Vagina (tissue), 2 donors: ENCODE results near the gene CCDC12. TPM values are rescaled to one million over a fixed set of nuclear protein-coding genes. Genes with fewer than 3 reads are reported as not detected.
A peak's percentile ranks its signal among the peaks of the same experiment; 100 is the strongest.

Source experiments
- DNase-seq, 2 donors: peaks; one replicate each; pipeline ENCODE4 v3.0.0-alpha.2; 2017; ENCODE audit errors: extremely low spot score in 2 of 2
- H3K27ac ChIP-seq: fragments of 200-600 bp; sonication (generic); one replicate; pipeline ENCODE4 v1.5.1; 2019
- H3K27me3 ChIP-seq: fragments of 200-600 bp; sonication (generic); one replicate; pipeline ENCODE4 v1.5.1; 2019
- H3K36me3 ChIP-seq, 2 donors: fragments of 200-600 bp; sonication (generic); one replicate each; pipeline ENCODE4 v1.5.1; 2017 to 2019
- H3K4me1 ChIP-seq: fragments of 200-600 bp; sonication (generic); one replicate; pipeline ENCODE4 v1.5.1; 2019
- H3K4me3 ChIP-seq, 2 donors: fragments of 200-600 bp; sonication (generic); 1 replicate in 1 of 2; 2 replicates in 1 of 2; pipeline ENCODE4 v1.5.1; 2016 to 2019
- H3K9me3 ChIP-seq: fragments of 200-600 bp; sonication (generic); one replicate; pipeline ENCODE4 v1.5.1; 2019
- POLR2A ChIP-seq, 2 donors: fragments of 450-650 bp; IDR thresholded peaks; one replicate each; pipeline ENCODE4 v1.6.1; 2017; ENCODE audit warnings: antibody characterized with exemption in 2 of 2, mild to moderate bottlenecking in 2 of 2, moderate library complexity in 2 of 2
- POLR2AphosphoS5 ChIP-seq, 2 donors: sonication (generic); formaldehyde crosslinking; IDR thresholded peaks; one replicate each; pipeline ENCODE4 v1.9.0; 2017; ENCODE audit warnings: antibody characterized with exemption in 2 of 2, mild to moderate bottlenecking in 2 of 2, low read depth in 1 of 2; ENCODE audit not compliant: insufficient read depth in 1 of 2
- intact Hi-C: fragments of 100-400 bp; cut with DNase I; formaldehyde crosslinking; loops from one replicate; pipeline ENCODE4 v1.15.1; 2023
- total RNA-seq: library from RNA; depleted of rRNA; stranded (reverse); fragments of >200 nt; gene quantifications from one replicate; pipeline ENCODE4 v1.2.3, GENCODE V29; 2016
- TF ChIP-seq, protein P1 (sequence below), 3 experiments: fragments of 450-650 bp in 2 of 3; fragments of 200-600 bp in 1 of 3; sonication (generic) in 1 of 3; IDR thresholded peaks; one replicate each; pipeline ENCODE4 v1.5.1; 2017 to 2019; ENCODE audit warnings: antibody characterized with exemption in 3 of 3, mild to moderate bottlenecking in 2 of 3, moderate library complexity in 2 of 3

The CCDC12 gene
- total RNA-seq, 1 donor from 2014 or later: 55.5 TPM

DNA sequence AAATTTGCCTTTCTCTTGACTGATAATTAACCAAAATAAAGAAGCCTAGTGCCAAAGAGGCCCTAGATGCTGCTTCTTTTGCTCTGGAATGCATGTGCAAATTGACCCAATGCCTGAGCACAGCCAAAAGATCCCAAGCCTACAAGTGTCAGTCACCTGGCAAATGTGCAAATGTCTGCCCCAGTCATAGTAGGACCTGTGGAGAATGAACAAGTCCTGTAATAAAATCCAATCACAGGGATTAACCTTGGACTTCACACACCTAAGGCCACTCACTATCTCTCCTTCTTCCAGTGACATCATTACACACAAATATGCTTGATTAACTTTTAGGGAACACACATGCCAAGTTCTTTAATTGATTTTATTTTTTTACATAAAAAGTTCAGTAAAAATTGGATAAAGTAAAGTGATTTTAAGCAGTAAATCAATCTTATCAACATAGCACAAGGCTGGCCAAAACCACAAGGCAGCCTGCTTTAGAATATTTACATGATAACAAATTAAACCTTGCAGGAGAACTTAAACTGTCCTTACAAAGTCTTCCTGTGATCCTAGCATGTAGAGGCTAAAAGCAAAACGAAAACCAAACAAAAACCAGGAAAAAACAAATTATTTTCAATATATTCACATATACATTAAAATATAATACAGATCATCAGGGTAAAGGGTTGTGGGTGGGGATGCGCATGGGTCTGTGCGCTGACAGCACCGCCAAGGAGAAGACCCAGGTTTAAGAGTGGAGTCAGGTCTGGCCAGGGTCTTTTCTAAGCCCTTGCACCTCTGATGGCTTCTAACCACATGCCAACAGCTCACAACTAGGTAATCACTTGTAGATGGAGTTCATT lies 39.8 kb upstream of the CCDC12 start:
- H3K27ac ChIP-seq: no peak overlapping the region
- no peaks in the 10 kb centered on the region for H3K27me3 ChIP-seq
- intact Hi-C loops: no loop called here
- H3K4me3 ChIP-seq: no peak overlapping the region
- no peaks in the 10 kb centered on the region for H3K9me3 ChIP-seq
- no peaks in the 10 kb centered on the region for H3K4me1 ChIP-seq
- H3K36me3 ChIP-seq: peaks cover 5 to 46% of the 10 kb centered on the region in 2 donors
- TF ChIP-seq POLR2A (IDR thresholded peaks at IDR 0.05): no peak
- TF ChIP-seq, protein P1, sequence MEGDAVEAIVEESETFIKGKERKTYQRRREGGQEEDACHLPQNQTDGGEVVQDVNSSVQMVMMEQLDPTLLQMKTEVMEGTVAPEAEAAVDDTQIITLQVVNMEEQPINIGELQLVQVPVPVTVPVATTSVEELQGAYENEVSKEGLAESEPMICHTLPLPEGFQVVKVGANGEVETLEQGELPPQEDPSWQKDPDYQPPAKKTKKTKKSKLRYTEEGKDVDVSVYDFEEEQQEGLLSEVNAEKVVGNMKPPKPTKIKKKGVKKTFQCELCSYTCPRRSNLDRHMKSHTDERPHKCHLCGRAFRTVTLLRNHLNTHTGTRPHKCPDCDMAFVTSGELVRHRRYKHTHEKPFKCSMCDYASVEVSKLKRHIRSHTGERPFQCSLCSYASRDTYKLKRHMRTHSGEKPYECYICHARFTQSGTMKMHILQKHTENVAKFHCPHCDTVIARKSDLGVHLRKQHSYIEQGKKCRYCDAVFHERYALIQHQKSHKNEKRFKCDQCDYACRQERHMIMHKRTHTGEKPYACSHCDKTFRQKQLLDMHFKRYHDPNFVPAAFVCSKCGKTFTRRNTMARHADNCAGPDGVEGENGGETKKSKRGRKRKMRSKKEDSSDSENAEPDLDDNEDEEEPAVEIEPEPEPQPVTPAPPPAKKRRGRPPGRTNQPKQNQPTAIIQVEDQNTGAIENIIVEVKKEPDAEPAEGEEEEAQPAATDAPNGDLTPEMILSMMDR (IDR thresholded peaks at IDR 0.05): peak in 1 of 3 experiments; percentile 3
- no peak for DNase-seq

DNA sequence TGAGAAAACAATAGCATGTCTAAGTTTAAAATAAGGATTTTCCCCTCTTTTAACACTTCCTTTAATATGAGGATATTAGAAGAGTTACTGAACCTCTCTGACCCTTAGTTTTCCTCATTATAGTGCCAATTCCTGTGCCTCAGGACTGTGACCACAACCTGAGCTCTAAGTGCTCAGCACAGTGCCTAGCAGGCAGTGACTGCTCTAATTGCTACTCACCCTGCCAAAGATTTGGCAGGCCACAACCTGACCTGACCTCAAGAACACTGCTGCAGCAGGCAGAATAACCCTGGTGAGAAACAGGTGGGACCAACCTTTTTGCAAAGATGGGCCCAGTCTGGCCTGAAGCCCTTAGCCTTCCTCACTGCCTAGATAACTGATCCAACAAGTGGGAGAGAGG lies 38.6 kb upstream of the CCDC12 start:
- peaks cover 5 to 46% of the 10 kb centered on the region in 2 donors for H3K36me3 ChIP-seq
- no peak overlapping the region for H3K4me3 ChIP-seq
- H3K9me3 ChIP-seq: no peaks in the 10 kb centered on the region
- DNase-seq: no peak
- H3K27ac ChIP-seq: no peak overlapping the region
- H3K4me1 ChIP-seq: peaks cover 2% of the 10 kb centered on the region
- H3K27me3 ChIP-seq: no peaks in the 10 kb centered on the region
- TF ChIP-seq, protein P1 (IDR thresholded peaks at IDR 0.05): no peak
- no peak for TF ChIP-seq POLR2A (IDR thresholded peaks at IDR 0.05)
- TF ChIP-seq POLR2AphosphoS5 (IDR thresholded peaks at IDR 0.05; ENCODE audit: insufficient read depth in 1 of 2, low read depth in 1 of 2): no peak
- intact Hi-C loops: no loop called here

DNA sequence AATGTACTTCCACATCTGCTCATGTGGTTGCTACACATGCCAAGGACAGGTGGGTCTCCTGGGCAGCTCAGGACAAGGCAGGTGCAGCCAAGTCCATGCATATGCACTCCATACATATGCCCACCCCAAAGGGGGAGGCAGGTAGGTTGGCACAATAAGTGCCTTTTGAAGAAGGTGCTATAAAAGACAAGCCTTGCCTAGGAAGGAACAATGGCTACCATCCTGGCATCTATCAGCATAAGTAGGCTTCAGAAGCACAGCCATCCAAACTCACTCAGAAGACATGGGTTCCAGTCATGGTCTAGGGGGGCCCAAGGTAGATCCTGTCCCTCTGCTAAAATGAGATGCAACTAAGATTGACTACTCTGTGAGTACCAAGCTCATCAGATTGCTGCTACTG lies 37.5 kb upstream of the CCDC12 start:
- no peaks in the 10 kb centered on the region for H3K9me3 ChIP-seq
- TF ChIP-seq POLR2A (IDR thresholded peaks at IDR 0.05): no peak
- TF ChIP-seq POLR2AphosphoS5 (IDR thresholded peaks at IDR 0.05; ENCODE audit: insufficient read depth in 1 of 2, low read depth in 1 of 2): no peak
- TF ChIP-seq, protein P1 (IDR thresholded peaks at IDR 0.05): no peak
- H3K4me1 ChIP-seq: peaks cover 9% of the 10 kb centered on the region
- peaks cover 5 to 38% of the 10 kb centered on the region in 2 donors for H3K36me3 ChIP-seq
- intact Hi-C loops: no loop called here
- no peaks in the 10 kb centered on the region for H3K27me3 ChIP-seq
- H3K4me3 ChIP-seq: no peak overlapping the region
- no peak for DNase-seq
- no peak overlapping the region for H3K27ac ChIP-seq

GRCh38 chr3:47013231-47013630 lies 36.7 kb upstream of the CCDC12 start:
- H3K9me3 ChIP-seq: no peaks in the 10 kb centered on the region
- peaks cover 14% of the 10 kb centered on the region for H3K4me1 ChIP-seq
- no peak overlapping the region for H3K4me3 ChIP-seq
- H3K36me3 ChIP-seq: peaks cover 5 to 30% of the 10 kb centered on the region in 2 donors
- H3K27ac ChIP-seq: no peak overlapping the region
- TF ChIP-seq, protein P1 (IDR thresholded peaks at IDR 0.05): no peak
- TF ChIP-seq POLR2A (IDR thresholded peaks at IDR 0.05) (no peak), POLR2AphosphoS5 (IDR thresholded peaks at IDR 0.05; ENCODE audit: insufficient read depth in 1 of 2, low read depth in 1 of 2) (no peak)
- intact Hi-C loops: no loop called here
- no peaks in the 10 kb centered on the region for H3K27me3 ChIP-seq
- DNase-seq: no peak
